Loucy (cell line): ENCODE data around the gene GULP1.

Source experiments
- CTCF ChIP-seq: fragments of 200-600 bp; sonication (generic); conservative IDR thresholded peaks from 2 replicates; pipeline ENCODE4 v1.5.1; 2014; ENCODE audit warnings: mild to moderate bottlenecking, antibody characterized with exemption, low read length
- EZH2phosphoT487 ChIP-seq: fragments of 200-600 bp; IDR thresholded peaks from 2 replicates; pipeline ENCODE4 v1.6.1; 2018; ENCODE audit warnings: antibody characterized with exemption, mild to moderate bottlenecking, moderate library complexity, borderline replicate concordance

GRCh38 chr2:188481474-188481873 lies 189.8 kb downstream of the GULP1 start:
- no peak for TF ChIP-seq CTCF
- TF ChIP-seq EZH2phosphoT487 = no peak
